GM12873 (cell line): ENCODE data around the gene NDE1.

Experiments used
- CTCF ChIP-seq: IDR thresholded peaks from 2 replicates; pipeline ENCODE4 v1.5.1; 2012; ENCODE audit warnings: low read depth, mild to moderate bottlenecking, moderate library complexity, low read length, control low read depth; ENCODE audit not compliant: insufficient read depth; ENCODE audit errors: missing control alignments

The NDE1 gene

GRCh38 chr16:15737140-15737644 lies 87.1 kb downstream of the NDE1 start:
- TF ChIP-seq CTCF: no peak

- TF ChIP-seq CTCF: no peak
Measured at GRCh38 chr16:15739464-15739863, 89.4 kb downstream of the NDE1 start.

GRCh38 chr16:15739950-15740349 lies 89.9 kb downstream of the NDE1 start:
- no peak for TF ChIP-seq CTCF

- TF ChIP-seq CTCF: no peak
Measured at GRCh38 chr16:15741207-15741871, 91.3 kb downstream of the NDE1 start.

- no peak for TF ChIP-seq CTCF
Measured at GRCh38 chr16:15742716-15743115, 92.7 kb downstream of the NDE1 start.

GRCh38 chr16:15743657-15744056 lies 93.6 kb downstream of the NDE1 start:
- TF ChIP-seq CTCF: no peak

- TF ChIP-seq CTCF: no peak
Measured at GRCh38 chr16:15746332-15746731, 96.3 kb downstream of the NDE1 start.

- TF ChIP-seq CTCF: no peak
Measured at GRCh38 chr16:15747937-15748336, 97.9 kb downstream of the NDE1 start.
